ENCODE measurements around the gene HTRA2. TPM values are rescaled to one million over a fixed set of nuclear protein-coding genes. Genes with fewer than 3 reads are reported as not detected.

Gene HTRA2
- total RNA-seq, 1 donor from 2014 or later: 41.9 TPM

DNA sequence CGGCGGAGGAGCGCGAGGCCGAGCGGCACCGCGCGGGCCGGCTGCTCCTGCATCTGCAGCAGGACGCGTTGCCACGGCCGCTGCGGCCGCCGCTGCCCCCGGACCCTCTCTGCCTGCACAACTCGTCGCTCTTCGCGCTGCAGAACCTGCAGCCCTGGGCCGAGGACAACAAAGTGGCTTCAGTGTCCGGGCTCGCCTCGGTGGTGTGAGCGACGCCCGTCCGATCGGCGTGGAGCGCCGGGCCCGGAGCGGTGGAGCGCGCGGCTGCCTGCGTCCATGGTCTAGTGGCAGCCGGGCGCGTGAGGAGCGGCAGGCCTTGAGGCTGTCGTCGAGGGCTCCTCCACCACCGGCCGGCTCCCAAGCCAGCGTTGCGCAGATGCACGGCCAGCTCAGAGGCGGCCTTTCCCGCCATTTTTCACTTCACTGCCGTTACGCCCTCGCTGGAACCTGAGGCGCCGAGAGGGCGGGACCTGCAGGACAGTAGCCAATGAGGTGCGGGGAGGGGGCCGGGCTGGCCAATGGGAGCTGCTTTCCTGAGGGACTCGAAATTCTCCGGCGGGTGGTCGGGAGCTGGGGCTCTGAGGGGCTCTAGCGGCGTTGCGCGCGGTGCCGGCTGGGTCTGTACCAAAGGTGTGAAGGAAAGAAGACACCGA is 13.6 kb upstream of the HTRA2 start:
- TF ChIP-seq, protein P1, sequence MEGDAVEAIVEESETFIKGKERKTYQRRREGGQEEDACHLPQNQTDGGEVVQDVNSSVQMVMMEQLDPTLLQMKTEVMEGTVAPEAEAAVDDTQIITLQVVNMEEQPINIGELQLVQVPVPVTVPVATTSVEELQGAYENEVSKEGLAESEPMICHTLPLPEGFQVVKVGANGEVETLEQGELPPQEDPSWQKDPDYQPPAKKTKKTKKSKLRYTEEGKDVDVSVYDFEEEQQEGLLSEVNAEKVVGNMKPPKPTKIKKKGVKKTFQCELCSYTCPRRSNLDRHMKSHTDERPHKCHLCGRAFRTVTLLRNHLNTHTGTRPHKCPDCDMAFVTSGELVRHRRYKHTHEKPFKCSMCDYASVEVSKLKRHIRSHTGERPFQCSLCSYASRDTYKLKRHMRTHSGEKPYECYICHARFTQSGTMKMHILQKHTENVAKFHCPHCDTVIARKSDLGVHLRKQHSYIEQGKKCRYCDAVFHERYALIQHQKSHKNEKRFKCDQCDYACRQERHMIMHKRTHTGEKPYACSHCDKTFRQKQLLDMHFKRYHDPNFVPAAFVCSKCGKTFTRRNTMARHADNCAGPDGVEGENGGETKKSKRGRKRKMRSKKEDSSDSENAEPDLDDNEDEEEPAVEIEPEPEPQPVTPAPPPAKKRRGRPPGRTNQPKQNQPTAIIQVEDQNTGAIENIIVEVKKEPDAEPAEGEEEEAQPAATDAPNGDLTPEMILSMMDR (IDR thresholded peaks at IDR 0.05; ENCODE audit: unreplicated experiment): no peak
- Mint-ChIP-seq H3K4me3 (ENCODE audit: low read depth) (no peak overlapping the region), H3K4me1 (ENCODE audit: low read depth) (peaks cover 4% of the 10 kb centered on the region), H3K36me3 (ENCODE audit: insufficient read depth) (no peaks in the 10 kb centered on the region), H3K9me3 (ENCODE audit: low read depth) (no peaks in the 10 kb centered on the region), H3K27me3 (peaks cover 85% of the 10 kb centered on the region), H3K27ac (no peak overlapping the region)
- DNase-seq (ENCODE audit: low spot score, unreplicated experiment): peak; percentile 37

DNA sequence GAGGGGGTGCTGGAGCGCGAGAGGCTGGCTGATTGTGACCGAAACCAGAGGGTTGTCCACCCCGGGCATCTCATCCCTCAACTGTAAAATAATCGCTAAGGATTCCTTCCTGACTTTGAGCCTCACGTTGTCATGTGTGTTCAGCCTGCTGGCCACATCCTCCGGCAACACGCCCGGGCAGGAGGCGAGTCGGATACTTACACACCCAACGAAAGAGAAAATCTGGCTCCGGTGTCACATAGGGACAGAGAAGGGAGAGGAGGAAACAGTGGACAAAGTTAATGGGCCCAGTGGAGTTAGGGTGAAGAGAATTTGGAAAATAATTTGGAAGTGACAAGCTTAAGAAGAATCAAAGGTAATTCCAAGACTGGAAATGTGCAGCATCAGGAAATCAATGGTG is 13.1 kb upstream of the HTRA2 start:
- Mint-ChIP-seq H3K27me3 (peaks cover 84% of the 10 kb centered on the region), H3K4me3 (ENCODE audit: low read depth) (no peak overlapping the region)

DNA sequence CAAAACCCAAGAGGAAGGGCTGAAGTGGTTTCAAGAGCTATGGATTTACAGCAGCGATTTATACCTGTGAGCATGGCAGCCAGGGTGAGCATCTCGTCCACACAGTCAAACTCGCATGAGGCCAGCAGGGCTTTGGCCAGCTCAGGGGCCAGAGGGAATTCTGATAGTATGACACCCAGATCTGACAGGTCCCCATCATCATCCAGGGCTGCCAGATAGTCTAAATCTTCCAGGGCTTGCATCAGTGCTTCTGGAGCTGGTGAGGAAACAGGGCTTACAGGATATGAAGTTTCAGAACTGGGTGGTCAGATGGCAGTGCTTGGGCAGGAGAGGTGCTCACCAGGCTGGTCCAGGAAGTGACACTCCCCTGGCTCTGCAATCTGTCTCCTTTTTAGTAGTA is 7.2 kb upstream of the HTRA2 start:
- H3K4me1 Mint-ChIP-seq (ENCODE audit: low read depth): no peaks in the 10 kb centered on the region
- peaks cover 56% of the 10 kb centered on the region for H3K27me3 Mint-ChIP-seq

More for the DNA sequence above, 13.1 kb upstream of the HTRA2 start:
- Mint-ChIP-seq H3K4me1 (ENCODE audit: low read depth) (peaks cover 4% of the 10 kb centered on the region), H3K36me3 (ENCODE audit: insufficient read depth) (no peaks in the 10 kb centered on the region), H3K9me3 (ENCODE audit: low read depth) (no peaks in the 10 kb centered on the region), H3K27ac (no peak overlapping the region)
- no peak for DNase-seq (ENCODE audit: low spot score, unreplicated experiment)
- TF ChIP-seq, protein P1 (IDR thresholded peaks at IDR 0.05; ENCODE audit: unreplicated experiment): no peak

DNA sequence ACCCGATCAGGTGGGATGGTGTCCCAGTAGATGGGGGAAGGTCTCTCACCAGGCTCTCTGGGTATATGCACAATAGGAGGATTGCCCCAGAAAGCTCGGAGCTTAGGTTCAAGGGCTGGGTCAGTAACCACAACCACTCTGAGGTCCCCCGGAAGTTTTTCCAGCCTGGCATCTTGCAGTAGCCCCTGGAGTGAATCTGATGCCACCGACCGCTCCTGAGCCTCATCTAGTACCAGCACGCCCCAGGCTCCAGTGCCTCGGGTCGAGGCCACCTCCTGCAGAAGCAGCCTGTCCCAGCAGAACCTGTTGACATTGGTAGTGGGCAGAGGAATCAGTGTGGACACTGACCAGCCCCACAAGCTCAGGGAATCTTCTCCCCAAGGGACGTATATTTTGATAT is 5.7 kb upstream of the HTRA2 start:
- H3K4me3 Mint-ChIP-seq (ENCODE audit: low read depth): no peak overlapping the region
- no peak overlapping the region for H3K27ac Mint-ChIP-seq
- peaks cover 41% of the 10 kb centered on the region for H3K27me3 Mint-ChIP-seq
- TF ChIP-seq, protein P1 (IDR thresholded peaks at IDR 0.05; ENCODE audit: unreplicated experiment): no peak
- no peak for DNase-seq (ENCODE audit: low spot score, unreplicated experiment)
- H3K36me3 Mint-ChIP-seq (ENCODE audit: insufficient read depth): peaks cover 11% of the 10 kb centered on the region
- peaks cover 9% of the 10 kb centered on the region for H3K4me1 Mint-ChIP-seq (ENCODE audit: low read depth)
- no peaks in the 10 kb centered on the region for H3K9me3 Mint-ChIP-seq (ENCODE audit: low read depth)

More for the DNA sequence above, 7.2 kb upstream of the HTRA2 start:
- no peak for DNase-seq (ENCODE audit: low spot score, unreplicated experiment)
- TF ChIP-seq, protein P1 (IDR thresholded peaks at IDR 0.05; ENCODE audit: unreplicated experiment): no peak
- H3K4me3 Mint-ChIP-seq (ENCODE audit: low read depth): no peak overlapping the region
- H3K27ac Mint-ChIP-seq: no peak overlapping the region
- H3K9me3 Mint-ChIP-seq (ENCODE audit: low read depth): no peaks in the 10 kb centered on the region
- peaks cover 11% of the 10 kb centered on the region for H3K36me3 Mint-ChIP-seq (ENCODE audit: insufficient read depth)

DNA sequence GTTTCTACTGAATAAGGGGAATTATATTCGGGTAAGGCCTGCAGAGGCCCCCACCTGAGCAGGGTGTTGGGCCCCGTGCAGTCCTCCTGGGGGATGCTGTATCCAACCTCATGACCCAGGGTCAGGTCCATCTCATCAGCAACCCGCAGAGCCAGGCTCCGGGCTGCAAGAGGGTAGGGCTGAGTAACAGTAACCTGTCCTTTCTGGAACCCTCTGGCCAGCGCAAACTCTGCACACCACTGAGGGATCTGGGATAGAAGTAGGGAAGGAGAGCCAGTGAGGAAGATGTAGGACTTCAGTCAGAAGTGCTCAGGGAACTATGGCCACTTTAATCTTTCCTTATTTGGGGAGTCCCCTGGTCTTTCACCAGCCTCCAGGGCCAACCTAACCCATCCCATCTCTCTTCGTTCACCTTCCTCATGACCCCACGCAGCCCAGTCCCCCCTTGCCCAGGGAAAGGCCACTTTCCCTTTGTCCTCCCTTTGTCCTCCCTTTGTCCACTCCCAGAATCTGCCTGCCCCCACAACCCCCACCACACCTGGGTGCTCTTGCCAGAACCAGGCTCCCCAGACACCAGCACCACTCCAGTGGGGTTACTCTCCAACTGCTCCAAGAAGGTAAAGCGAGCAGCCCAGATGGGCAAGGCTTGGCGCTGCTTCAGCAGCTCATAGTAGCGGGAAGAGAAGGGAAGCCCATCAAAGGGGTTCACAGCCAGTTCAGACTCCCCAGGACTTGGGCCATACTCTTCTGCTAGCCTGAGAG is 4.6 kb upstream of the HTRA2 start:
- peaks cover 30% of the 10 kb centered on the region for H3K27me3 Mint-ChIP-seq
- TF ChIP-seq, protein P1 (IDR thresholded peaks at IDR 0.05; ENCODE audit: unreplicated experiment): no peak
- DNase-seq (ENCODE audit: low spot score, unreplicated experiment): no peak
- H3K4me3 Mint-ChIP-seq (ENCODE audit: low read depth): no peak overlapping the region
- H3K4me1 Mint-ChIP-seq (ENCODE audit: low read depth): peaks cover 9% of the 10 kb centered on the region
- no peaks in the 10 kb centered on the region for H3K9me3 Mint-ChIP-seq (ENCODE audit: low read depth)
- H3K36me3 Mint-ChIP-seq (ENCODE audit: insufficient read depth): peaks cover 11% of the 10 kb centered on the region
- H3K27ac Mint-ChIP-seq: no peak overlapping the region
